ENCODE results near the gene ACAD10. TPM values are rescaled to one million over a fixed set of nuclear protein-coding genes. Genes with fewer than 3 reads are reported as not detected.

ACAD10 gene
- total RNA-seq, 1 experiment from 2014 or later = 25.3 TPM

DNA sequence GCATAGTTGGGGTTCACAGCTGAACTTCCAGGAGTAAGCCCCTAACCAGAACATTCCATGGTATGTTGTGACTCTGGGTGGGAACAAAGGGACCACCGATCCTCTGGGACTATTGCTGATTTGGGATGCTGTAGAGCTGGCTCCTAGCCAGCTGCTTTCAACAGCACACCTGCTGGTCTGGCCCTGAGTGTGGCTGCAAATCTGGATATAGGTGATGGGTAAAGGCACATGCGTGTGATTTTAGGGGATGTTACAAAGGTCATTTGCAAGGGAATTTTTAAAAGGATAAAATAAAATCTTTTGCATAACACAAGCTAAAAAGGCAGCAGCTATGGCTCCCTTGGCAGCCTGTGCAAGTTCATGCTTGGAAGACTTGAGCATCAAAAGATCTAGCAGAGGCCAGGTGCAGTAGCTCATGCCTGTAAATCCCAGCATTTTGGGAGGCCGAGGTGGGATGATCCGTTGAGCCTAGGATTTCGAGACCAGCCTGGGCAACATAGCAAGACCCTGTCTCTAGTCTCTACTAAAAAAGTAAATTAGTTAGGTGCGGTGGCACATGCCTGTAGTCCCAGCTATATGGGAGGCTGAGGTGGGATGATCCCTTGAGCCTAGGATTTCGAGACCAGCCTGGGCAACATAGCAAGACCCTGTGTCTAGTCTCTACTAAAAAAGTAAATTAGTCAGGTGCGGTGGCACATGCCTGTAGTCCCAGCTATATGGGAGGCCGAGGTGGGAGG is 82.5 kb downstream of the ACAD10 start:
- no peak overlapping the region for H3K4me3 ChIP-seq (replicated peaks in 1 of 2; ENCODE audit: low read depth in 1 of 2, low read length in 2 of 2)
- H3K27ac ChIP-seq (ENCODE audit: low read depth, low read length) = no peak overlapping the region
- POLR2A ChIA-PET = no interaction called here
- RAD21 ChIA-PET (ENCODE audit: low non-redundant PET in 1 of 2, low total read pairs in 2 of 2, uncharacterized antibody in 2 of 2, unreplicated experiment in 2 of 2) = no interaction called here
- ATAC-seq (no peak), DNase-seq (ENCODE audit: low read depth, low spot score) (no peak)
- H3K9me3 ChIP-seq (ENCODE audit: control insufficient read depth in 1 of 2, insufficient read depth in 1 of 2, low read depth in 1 of 2, low read length in 2 of 2) = no peaks in the 10 kb centered on the region
- intact Hi-C loops (cut with micrococcal nuclease) = no loop called here
- H3K4me2 ChIP-seq (ENCODE audit: low read length) = peak overlapping the region; percentile 98
- H3K79me2 ChIP-seq (ENCODE audit: insufficient read depth, low read length) = no peaks in the 10 kb centered on the region
- no peaks in the 10 kb centered on the region for H4K20me1 ChIP-seq (ENCODE audit: insufficient read depth)
- H3K27me3 ChIP-seq (ENCODE audit: insufficient read depth, low read length) = no peaks in the 10 kb centered on the region
- H3K4me1 ChIP-seq (ENCODE audit: control insufficient read depth in 1 of 2, insufficient read depth in 2 of 2, low read length in 2 of 2) = peaks cover 9 to 19% of the 10 kb centered on the region in 2 experiments
- no peak overlapping the region for H3K9ac ChIP-seq (ENCODE audit: low read length)
- CTCF ChIA-PET = no interaction called here
- no peaks in the 10 kb centered on the region for H3K36me3 ChIP-seq (ENCODE audit: control insufficient read depth in 1 of 2, insufficient read depth in 2 of 2, low read length in 2 of 2)
- BruUV-seq (replicated peaks) = no TSS peak
- no peaks in the 10 kb centered on the region for H3K9me2 ChIP-seq (ENCODE audit: insufficient read depth)
- no peak overlapping the region for H2AFZ ChIP-seq (ENCODE audit: low read depth, low read length, poor library complexity, severe bottlenecking)
- TF ChIP-seq EGR1 (IDR thresholded peaks at IDR 0.05; ENCODE audit: low read depth) = no peak

DNA sequence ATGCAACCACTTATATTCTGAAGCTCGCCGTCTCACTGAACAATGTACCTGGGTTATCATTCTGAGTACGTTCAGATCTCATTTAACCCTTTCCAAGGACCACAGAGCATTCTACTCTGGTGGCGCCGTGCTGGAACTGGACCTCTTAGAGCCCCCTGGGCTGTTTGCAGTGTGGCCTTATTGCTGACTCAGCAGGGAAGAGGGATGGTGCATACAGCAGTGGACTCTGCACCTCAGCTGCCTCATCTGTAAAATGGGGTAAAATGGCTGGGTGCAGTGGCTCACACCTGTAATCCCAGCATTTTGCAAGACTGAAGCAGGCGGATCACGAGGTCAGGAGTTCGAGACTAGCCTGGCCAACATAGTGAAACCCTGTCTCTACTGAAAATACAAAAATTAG is 83.7 kb downstream of the ACAD10 start:
- BruUV-seq (replicated peaks) = no TSS peak
- no peak overlapping the region for H3K9ac ChIP-seq (ENCODE audit: low read length)
- H3K4me3 ChIP-seq (replicated peaks in 1 of 2; ENCODE audit: low read depth in 1 of 2, low read length in 2 of 2) = no peak overlapping the region
- TF ChIP-seq, protein P1, sequence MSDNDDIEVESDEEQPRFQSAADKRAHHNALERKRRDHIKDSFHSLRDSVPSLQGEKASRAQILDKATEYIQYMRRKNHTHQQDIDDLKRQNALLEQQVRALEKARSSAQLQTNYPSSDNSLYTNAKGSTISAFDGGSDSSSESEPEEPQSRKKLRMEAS (IDR thresholded peaks at IDR 0.05) = no peak
- no peak for TF ChIP-seq ZFX (IDR thresholded peaks at IDR 0.05)
- TF ChIP-seq FOSL1 (IDR thresholded peaks at IDR 0.05; ENCODE audit: low read depth) = no peak
- TF ChIP-seq RAD21 (IDR thresholded peaks at IDR 0.05; ENCODE audit: low read depth) = no peak
- TF ChIP-seq YY1 (IDR thresholded peaks at IDR 0.05; ENCODE audit: extremely low read depth, insufficient replicate concordance, low read depth, low read length) = no peak
- TF ChIP-seq, protein P2, sequence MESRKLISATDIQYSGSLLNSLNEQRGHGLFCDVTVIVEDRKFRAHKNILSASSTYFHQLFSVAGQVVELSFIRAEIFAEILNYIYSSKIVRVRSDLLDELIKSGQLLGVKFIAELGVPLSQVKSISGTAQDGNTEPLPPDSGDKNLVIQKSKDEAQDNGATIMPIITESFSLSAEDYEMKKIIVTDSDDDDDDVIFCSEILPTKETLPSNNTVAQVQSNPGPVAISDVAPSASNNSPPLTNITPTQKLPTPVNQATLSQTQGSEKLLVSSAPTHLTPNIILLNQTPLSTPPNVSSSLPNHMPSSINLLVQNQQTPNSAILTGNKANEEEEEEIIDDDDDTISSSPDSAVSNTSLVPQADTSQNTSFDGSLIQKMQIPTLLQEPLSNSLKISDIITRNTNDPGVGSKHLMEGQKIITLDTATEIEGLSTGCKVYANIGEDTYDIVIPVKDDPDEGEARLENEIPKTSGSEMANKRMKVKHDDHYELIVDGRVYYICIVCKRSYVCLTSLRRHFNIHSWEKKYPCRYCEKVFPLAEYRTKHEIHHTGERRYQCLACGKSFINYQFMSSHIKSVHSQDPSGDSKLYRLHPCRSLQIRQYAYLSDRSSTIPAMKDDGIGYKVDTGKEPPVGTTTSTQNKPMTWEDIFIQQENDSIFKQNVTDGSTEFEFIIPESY (IDR thresholded peaks at IDR 0.05; ENCODE audit: extremely low read depth, insufficient replicate concordance, low read length) = no peak
- TF ChIP-seq TCF7L2 (IDR thresholded peaks at IDR 0.05; ENCODE audit: borderline replicate concordance, extremely low read depth, insufficient read depth, insufficient read length) = no peak
- no peak for TF ChIP-seq CEBPB (IDR thresholded peaks at IDR 0.05; ENCODE audit: low read depth)
- no peak for TF ChIP-seq ZNF274 (IDR thresholded peaks at IDR 0.05; ENCODE audit: low read depth, low read length)
- TF ChIP-seq EZH2phosphoT487 (IDR thresholded peaks at IDR 0.05; ENCODE audit: borderline replicate concordance) = no peak
- no peak for TF ChIP-seq SIN3A (IDR thresholded peaks at IDR 0.05; ENCODE audit: low read depth)
- no peak for TF ChIP-seq EGR1 (IDR thresholded peaks at IDR 0.05; ENCODE audit: low read depth)
- no peak for TF ChIP-seq ELF1 (IDR thresholded peaks at IDR 0.05; ENCODE audit: borderline replicate concordance, low read depth)
- no peak for TF ChIP-seq EZH2 (IDR thresholded peaks at IDR 0.05)
- TF ChIP-seq SP1 (IDR thresholded peaks at IDR 0.05; ENCODE audit: low read depth) = no peak
- TF ChIP-seq CBX3 (IDR thresholded peaks at IDR 0.05; ENCODE audit: low read depth) = no peak
- no peak for TF ChIP-seq SRF (IDR thresholded peaks at IDR 0.05; ENCODE audit: low read depth)
- no peak for TF ChIP-seq POLR2A (IDR thresholded peaks at IDR 0.05; ENCODE audit: borderline replicate concordance, extremely low read depth, insufficient read depth, insufficient read length)
- no peak overlapping the region for H3K4me2 ChIP-seq (ENCODE audit: low read length)
- RAD21 ChIA-PET (ENCODE audit: low non-redundant PET in 1 of 2, low total read pairs in 2 of 2, uncharacterized antibody in 2 of 2, unreplicated experiment in 2 of 2) = no interaction called here
- intact Hi-C loops (cut with micrococcal nuclease) = no loop called here
- no peak for DNase-seq (ENCODE audit: low read depth, low spot score)
- POLR2A ChIA-PET = no interaction called here
- no peak for ATAC-seq
- H3K4me1 ChIP-seq (ENCODE audit: control insufficient read depth in 1 of 2, insufficient read depth in 2 of 2, low read length in 2 of 2) = peaks cover 9 to 19% of the 10 kb centered on the region in 2 experiments
- no peaks in the 10 kb centered on the region for H3K79me2 ChIP-seq (ENCODE audit: insufficient read depth, low read length)
- no peaks in the 10 kb centered on the region for H3K27me3 ChIP-seq (ENCODE audit: insufficient read depth, low read length)
- no peaks in the 10 kb centered on the region for H3K36me3 ChIP-seq (ENCODE audit: control insufficient read depth in 1 of 2, insufficient read depth in 2 of 2, low read length in 2 of 2)
- H4K20me1 ChIP-seq (ENCODE audit: insufficient read depth) = no peaks in the 10 kb centered on the region
- H3K9me2 ChIP-seq (ENCODE audit: insufficient read depth) = no peaks in the 10 kb centered on the region
- no peak overlapping the region for H3K27ac ChIP-seq (ENCODE audit: low read depth, low read length)
- CTCF ChIA-PET = no interaction called here
- no peak overlapping the region for H2AFZ ChIP-seq (ENCODE audit: low read depth, low read length, poor library complexity, severe bottlenecking)
- H3K9me3 ChIP-seq (ENCODE audit: control insufficient read depth in 1 of 2, insufficient read depth in 1 of 2, low read depth in 1 of 2, low read length in 2 of 2) = no peaks in the 10 kb centered on the region

Measured in HCT116 (cell line).